HG02840 (cell line): ENCODE data around the gene ROPN1L.
A peak's percentile ranks its signal among the peaks of the same experiment; 100 is the strongest.
"Not testable (repeated sequence)": the region's sequence is repeated elsewhere in the genome, so short reads cannot be mapped to it uniquely, and the experiment has no call there.

Experiments used
- ATAC-seq: cut with Tn5 transposase; IDR thresholded peaks from one replicate; pipeline ENCODE4 v1.9.1; 2021; ENCODE audit warnings: mild to moderate bottlenecking, moderate library complexity, moderate number of reproducible peaks; ENCODE audit not compliant: unreplicated experiment, low FRiP score

Gene ROPN1L

DNA sequence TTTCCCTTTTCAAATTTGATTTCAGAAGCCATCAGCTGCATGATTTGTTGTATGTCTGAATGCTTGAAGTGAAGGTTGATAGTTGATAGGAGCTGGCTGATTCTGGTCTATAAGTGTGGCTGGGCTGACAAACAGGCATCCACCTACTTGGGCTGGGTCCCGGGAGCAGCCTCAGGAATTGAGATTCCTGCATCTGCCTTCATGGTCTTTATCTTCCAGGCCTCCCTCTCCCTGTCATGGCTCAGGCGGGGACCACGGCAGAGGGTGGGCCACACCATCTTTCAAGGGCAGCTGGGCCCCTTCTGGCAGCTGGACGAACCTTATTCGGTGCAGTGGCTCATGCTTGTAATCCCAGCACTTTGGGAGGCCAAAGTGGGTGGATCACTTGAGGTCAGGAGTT, 55.9 kb downstream of the ROPN1L start:
- ATAC-seq: no peak

GRCh38 chr5:10498350-10498749, 56.7 kb downstream of the ROPN1L start:
- no peak for ATAC-seq

GRCh38 chr5:10499066-10499465, 57.4 kb downstream of the ROPN1L start:
- ATAC-seq: no peak

DNA sequence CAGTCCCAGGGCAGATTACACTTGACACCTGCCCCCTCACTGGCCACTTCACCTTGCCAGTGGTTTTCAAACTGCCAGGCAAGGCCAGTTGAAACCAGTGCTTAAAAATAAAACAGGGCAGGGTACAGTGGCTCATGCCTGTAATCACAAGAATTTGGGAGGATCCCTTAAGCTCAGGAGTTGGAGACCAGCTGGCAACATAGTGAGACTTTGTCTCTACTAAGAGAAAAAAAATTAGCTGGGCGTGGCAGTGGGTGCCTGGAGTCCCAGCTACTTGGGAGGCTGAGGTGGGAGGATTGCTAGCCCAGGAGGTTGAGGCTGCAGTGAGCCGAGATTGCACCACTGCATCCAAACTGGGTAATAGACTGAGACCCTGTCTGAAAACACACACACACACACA, 58.1 kb downstream of the ROPN1L start:
- ATAC-seq: no peak

DNA sequence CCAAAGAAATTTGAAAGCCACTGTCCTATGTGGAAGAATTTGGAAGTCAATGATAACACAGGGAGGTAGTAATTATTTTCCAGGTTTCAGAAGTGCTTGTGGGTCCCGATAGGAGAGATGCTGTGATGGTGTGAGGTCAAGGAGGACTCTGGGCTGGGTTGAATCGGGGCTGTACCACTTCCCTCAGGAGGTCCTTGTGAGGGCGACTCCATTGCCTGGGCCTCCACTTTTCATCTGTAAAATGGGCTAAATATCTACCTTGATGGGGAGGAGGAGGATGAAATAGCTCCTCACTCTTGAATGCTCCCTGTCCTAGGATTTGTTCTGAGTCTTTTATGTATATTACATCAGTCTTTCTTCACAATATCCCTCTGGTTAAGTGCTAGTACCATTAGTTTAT, 59.0 kb downstream of the ROPN1L start:
- no peak for ATAC-seq

GRCh38 chr5:10501554-10502075, 59.9 kb downstream of the ROPN1L start:
- no peak for ATAC-seq

GRCh38 chr5:10502130-10502529, 60.5 kb downstream of the ROPN1L start:
- no peak for ATAC-seq

DNA sequence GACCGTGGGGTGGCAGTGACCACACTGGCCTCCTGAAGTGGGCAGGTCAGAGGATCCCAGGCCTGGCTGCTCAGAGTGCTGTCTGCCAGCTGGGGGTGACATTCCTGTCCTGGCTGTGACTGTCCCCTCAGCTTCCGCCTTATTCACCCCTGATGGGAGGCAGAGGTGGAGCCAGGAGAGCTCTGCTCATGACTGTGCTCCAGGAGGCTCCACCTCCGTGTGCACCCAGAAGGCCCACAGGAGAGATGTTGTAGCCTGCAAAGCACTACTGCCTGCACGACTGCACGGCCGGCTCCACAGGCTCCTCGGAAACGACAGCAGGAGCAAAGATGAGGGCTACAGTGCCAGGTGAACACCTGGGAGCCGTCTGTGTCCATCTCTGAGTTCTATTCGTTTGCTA, 60.9 kb downstream of the ROPN1L start:
- no peak for ATAC-seq

GRCh38 chr5:10503321-10503720, 61.6 kb downstream of the ROPN1L start:
- no peak for ATAC-seq

GRCh38 chr5:10503997-10504793, 62.5 kb downstream of the ROPN1L start:
- no peak for ATAC-seq

- ATAC-seq: peak; percentile 63
Measured at GRCh38 chr5:10505517-10506095, 63.9 kb downstream of the ROPN1L start.

- ATAC-seq: no peak
Measured at GRCh38 chr5:10506535-10506934, 64.9 kb downstream of the ROPN1L start.

GRCh38 chr5:10507575-10508096, 66.0 kb downstream of the ROPN1L start:
- ATAC-seq: no peak

DNA sequence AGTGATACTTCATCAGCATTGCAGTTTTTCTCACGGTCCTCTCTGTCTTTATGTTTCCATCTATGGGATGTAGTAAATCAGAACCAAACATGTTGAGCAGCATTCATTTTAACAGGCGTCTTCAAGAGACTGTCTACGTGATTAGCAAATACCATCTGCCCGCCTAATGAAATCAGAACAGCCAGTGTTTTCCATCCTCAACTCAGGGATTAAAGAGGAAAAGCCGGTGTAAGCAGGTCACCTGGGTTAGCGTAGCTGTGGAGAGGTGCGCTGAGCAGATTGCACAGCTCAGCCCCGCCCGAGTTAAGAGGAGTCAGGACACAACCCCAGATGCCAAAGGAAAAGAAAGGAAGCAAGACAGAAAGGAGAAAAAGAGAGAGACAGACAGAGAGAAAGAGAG, 67.9 kb downstream of the ROPN1L start:
- ATAC-seq: no peak

GRCh38 chr5:10511741-10512640, 70.3 kb downstream of the ROPN1L start:
- ATAC-seq: no peak

DNA sequence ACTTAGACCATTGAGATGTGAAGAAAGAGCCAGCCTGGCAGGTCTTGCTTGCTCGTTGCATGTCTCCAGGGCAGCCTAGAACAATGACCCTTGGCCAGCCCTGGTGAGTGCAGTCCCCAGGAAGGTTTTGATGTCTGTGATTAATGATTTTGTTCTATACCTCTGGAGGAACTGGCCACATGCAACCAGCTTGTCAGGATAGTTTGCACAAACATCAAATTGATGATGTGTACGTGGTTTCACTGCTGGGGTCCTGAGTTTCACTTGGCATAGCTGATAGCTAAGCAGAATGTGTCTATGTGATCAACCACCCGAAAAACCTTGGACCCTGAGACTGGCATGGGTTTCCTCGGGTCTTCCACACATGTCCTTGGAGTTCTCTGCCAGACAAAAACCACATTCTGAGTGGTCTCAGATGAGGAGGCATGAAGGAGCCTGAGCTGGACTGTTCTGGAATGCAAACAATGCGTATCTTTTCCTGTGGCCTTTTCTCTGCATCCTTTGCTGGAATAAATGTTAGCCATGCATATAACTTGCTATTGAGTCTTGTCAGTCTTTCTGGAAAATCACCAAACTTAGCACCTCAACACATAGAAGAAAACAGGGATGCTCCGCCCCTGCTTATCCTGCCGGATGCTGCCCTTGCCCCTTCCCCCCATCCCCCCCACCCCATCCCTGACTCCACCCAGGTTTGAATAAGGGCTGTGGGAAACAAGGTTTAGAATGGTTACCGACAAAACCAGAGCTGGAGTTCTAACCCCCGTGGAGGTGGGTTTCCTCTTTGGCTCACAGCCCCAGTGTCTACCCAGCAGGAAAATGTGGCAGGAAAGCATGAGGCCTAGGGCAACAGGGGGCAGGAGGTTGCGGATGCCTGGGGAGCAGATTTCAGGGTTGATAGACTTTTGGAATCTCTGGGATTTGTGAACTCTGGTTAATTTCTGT, 72.1 kb downstream of the ROPN1L start:
- no peak for ATAC-seq

DNA sequence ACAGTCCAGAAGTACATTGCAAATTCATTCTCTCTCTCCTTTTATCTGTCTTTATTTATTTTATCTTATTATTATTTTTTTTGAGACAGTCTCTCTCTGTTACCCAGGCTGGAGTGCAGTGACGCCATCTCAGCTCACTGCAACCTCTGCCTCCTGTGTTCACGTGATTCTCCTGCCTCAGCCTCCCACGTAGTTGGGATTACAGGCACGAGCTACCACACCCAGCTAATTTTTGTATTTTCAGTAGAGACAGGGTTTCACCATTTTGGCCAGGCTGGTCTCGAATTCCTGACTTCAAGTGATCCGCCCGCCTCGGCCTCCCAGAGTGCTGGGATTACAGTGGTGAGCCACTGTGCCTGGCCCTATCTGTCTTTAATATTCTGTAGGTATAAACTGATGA, 72.9 kb downstream of the ROPN1L start:
- ATAC-seq: not testable (repeated sequence)
